Measurements from ENCODE around the gene SLC43A2. TPM values are rescaled to one million over a fixed set of nuclear protein-coding genes. Genes with fewer than 3 reads are reported as not detected.
"Not testable (repeated sequence)": the region's sequence is repeated elsewhere in the genome, so short reads cannot be mapped to it uniquely, and the experiment has no call there.

Gene SLC43A2
- total RNA-seq (2022): 3.1 and 5.6 TPM in 2 replicates
- percentile 31 among the genes with signal in this experiment for Bru-seq, nascent RNA
- percentile 33 among the genes with signal in this experiment for BruChase-seq, experiment 1, labeled RNA remaining after a 6-hour chase
- percentile 24 among the genes with signal in this experiment for BruChase-seq, experiment 2, labeled RNA remaining after a 2-hour chase
- long read RNA-seq, full-length matches to known transcripts: 5 of 10 reads
- long read RNA-seq, partial matches to known transcripts: 2 of 10 reads
- long read RNA-seq, other reads (novel, unspliced or antisense): 3 of 10 reads

DNA sequence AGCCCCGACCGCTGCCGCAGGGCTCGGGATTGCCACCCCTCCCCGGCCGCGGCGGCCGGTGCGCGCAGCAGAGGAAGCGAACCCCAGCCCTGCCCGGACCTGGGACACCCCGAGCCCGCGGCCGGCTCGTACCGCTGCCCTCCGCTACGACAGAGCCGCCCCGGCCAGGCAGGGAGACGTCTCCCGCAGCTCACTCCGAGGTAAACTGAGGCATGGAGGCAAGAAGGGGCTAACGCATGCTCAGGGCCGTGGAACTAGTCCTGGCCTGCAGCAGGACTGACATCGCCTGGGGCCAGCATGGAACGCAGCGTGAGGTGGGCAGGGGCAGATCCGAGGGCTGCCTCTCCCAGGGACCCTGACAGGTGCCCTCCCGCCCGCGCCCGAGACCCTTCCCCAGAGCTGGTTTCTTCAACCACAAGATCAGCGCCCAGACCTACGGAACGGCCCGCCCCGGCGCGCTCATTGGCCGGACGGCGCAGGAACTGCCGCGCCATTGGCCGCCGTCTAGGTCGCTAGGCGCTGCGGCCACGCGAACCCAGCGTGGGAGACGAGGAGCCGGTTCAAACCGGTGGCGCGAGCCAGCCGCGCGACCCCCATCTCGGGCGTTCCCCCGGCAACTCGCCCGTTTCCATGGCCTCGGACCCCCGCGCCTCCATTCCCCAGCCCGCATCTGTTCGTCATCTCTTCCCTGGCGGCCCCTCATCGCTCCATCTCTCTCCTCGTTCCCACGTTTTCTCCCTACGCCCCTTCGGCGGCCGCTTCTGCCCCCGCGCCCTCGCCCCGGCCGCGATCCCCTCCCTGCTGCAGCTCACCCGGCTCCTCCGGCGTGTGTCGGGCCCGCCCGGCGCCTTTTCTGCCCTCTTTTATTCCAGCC, at the start of gene SLC43A2:
Gene SLC43A2, minus strand, starts transcription at position 853 of the 874 bp plus-strand sequence. CDS start 960 bp downstream, outside the sequence.
- no peaks in the 10 kb centered on the region for H3K27me3 Mint-ChIP-seq (ENCODE audit: insufficient read depth, unreplicated experiment)
- DNase-seq (ENCODE audit: unreplicated experiment): peak; percentile 70
- no peaks in the 10 kb centered on the region for H3K9me3 Mint-ChIP-seq (ENCODE audit: unreplicated experiment)
- TF ChIP-seq, protein P1, sequence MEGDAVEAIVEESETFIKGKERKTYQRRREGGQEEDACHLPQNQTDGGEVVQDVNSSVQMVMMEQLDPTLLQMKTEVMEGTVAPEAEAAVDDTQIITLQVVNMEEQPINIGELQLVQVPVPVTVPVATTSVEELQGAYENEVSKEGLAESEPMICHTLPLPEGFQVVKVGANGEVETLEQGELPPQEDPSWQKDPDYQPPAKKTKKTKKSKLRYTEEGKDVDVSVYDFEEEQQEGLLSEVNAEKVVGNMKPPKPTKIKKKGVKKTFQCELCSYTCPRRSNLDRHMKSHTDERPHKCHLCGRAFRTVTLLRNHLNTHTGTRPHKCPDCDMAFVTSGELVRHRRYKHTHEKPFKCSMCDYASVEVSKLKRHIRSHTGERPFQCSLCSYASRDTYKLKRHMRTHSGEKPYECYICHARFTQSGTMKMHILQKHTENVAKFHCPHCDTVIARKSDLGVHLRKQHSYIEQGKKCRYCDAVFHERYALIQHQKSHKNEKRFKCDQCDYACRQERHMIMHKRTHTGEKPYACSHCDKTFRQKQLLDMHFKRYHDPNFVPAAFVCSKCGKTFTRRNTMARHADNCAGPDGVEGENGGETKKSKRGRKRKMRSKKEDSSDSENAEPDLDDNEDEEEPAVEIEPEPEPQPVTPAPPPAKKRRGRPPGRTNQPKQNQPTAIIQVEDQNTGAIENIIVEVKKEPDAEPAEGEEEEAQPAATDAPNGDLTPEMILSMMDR (IDR thresholded peaks at IDR 0.05; ENCODE audit: unreplicated experiment): no peak
- no TSS peak for BruUV-seq (replicated peaks)
- H3K4me3 Mint-ChIP-seq (ENCODE audit: unreplicated experiment): peak within 1 kb of the TSS; percentile 95
- peaks cover 24% of the 10 kb centered on the region for H3K36me3 Mint-ChIP-seq (ENCODE audit: insufficient read depth, unreplicated experiment)
- peak within 1 kb of the TSS; percentile 77 for H3K27ac Mint-ChIP-seq (ENCODE audit: low read depth, unreplicated experiment)
- H3K4me1 Mint-ChIP-seq (ENCODE audit: insufficient read depth, unreplicated experiment): peaks cover 24% of the 10 kb centered on the region
- intact Hi-C loops (cut with micrococcal nuclease): loop anchor here (1.0 to 5.0 kb wide), 2 partner anchors 36 to 51 kb away; no protein-coding TSS in a partner anchor
- CTCF ChIA-PET: interaction anchor here (0.5 to 5.1 kb wide), 4 partner anchors 20 to 82 kb away, joined by 3 to 79 read pairs (median 4); partner anchors contain the start of gene RILP
- POLR2A ChIA-PET: interaction anchor here (0.6 to 7.0 kb wide), 10 partner anchors 22 to 1007 kb away, joined by 3 to 58 read pairs (median 3); partner anchors contain the start of genes PITPNA and RILP

DNA sequence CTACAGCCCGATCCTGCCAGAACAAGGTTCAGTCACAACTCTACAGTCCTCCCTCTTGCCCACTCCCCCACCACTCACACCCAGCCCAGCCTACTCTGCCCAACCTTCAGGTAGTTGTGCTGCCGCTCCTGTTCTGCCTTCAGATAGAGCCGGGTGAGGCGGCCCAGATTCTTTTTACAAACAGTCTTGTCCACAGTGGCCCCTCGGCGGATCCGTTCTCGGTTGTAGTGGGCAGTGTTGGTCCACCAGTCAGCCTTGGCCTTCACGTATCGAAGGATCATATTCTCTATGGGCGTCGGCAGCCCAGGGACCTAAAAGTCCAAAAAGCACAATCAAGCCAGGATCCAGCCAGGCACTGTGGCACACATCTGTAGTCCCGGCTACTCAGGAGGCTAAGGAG, 47.8 kb upstream of the SLC43A2 start:
- TSS peak; percentile 26 for BruUV-seq (replicated peaks)
- CTCF ChIA-PET: interaction anchor here (0.7 kb wide), 1 partner anchor 123 kb away, joined by 4 read pairs; no protein-coding TSS in a partner anchor

DNA sequence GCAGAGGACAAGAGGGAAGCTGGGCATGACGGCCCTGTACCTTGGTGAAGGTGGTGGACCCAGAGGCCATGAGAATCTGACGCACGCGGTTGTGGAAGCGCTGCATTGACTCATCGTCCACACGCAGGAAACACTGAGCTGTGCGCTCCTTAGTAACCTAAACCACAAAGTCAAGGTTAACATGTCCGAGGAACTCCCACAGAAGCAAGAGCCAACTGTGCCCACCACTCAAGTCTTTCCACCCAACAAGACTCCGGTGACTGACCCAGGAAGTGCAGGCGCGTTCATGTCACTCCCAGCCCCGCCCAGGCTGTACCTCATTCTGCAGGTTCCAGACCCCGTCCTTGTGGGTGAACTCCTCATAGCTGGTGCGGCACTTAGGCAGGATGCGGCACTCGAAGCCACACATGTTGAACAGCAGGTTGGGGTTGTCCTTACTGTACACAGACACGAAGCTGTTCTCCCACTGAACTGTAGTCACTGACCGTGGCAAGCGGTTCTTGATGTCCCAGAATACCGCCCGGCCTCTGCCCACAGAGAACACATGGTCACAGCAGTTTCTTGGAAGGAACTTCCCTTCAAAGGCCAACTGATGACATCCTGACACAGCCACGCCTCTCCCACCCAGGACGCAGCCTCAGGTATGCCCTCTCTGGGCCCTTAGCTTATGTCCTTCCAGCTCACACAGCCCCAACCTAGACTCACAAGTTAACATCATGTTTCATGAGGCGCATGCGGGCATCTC, 44.6 kb upstream of the SLC43A2 start:
- TF ChIP-seq, protein P1 (IDR thresholded peaks at IDR 0.05; ENCODE audit: unreplicated experiment): no peak
- POLR2A ChIA-PET: interaction anchor here (0.6 to 0.9 kb wide), 3 partner anchors 11 to 137 kb away, joined by 3 to 5 read pairs (median 3); partner anchors contain the start of gene RILP
- Mint-ChIP-seq H3K4me3 (ENCODE audit: unreplicated experiment) (no peak overlapping the region), H3K36me3 (ENCODE audit: insufficient read depth, unreplicated experiment) (peaks cover 98% of the 10 kb centered on the region), H3K4me1 (ENCODE audit: insufficient read depth, unreplicated experiment) (peaks cover 11% of the 10 kb centered on the region), H3K9me3 (ENCODE audit: unreplicated experiment) (no peaks in the 10 kb centered on the region), H3K27ac (ENCODE audit: low read depth, unreplicated experiment) (no peak overlapping the region), H3K27me3 (ENCODE audit: insufficient read depth, unreplicated experiment) (no peaks in the 10 kb centered on the region)
- DNase-seq (ENCODE audit: unreplicated experiment): no peak
- CTCF ChIA-PET: interaction anchor here (0.9 to 1.2 kb wide), 2 partner anchors 12 to 23 kb away, joined by 3 read pairs; no protein-coding TSS in a partner anchor
- intact Hi-C loops (cut with micrococcal nuclease): no loop called here
- BruUV-seq (replicated peaks): no TSS peak

More for the DNA sequence above, 47.8 kb upstream of the SLC43A2 start:
- Mint-ChIP-seq H3K36me3 (ENCODE audit: insufficient read depth, unreplicated experiment) (peaks cover 98% of the 10 kb centered on the region), H3K4me1 (ENCODE audit: insufficient read depth, unreplicated experiment) (no peaks in the 10 kb centered on the region), H3K4me3 (ENCODE audit: unreplicated experiment) (no peak overlapping the region), H3K9me3 (ENCODE audit: unreplicated experiment) (no peaks in the 10 kb centered on the region), H3K27me3 (ENCODE audit: insufficient read depth, unreplicated experiment) (no peaks in the 10 kb centered on the region), H3K27ac (ENCODE audit: low read depth, unreplicated experiment) (no peak overlapping the region)
- TF ChIP-seq, protein P1 (IDR thresholded peaks at IDR 0.05; ENCODE audit: unreplicated experiment): no peak
- intact Hi-C loops (cut with micrococcal nuclease): no loop called here
- no peak for DNase-seq (ENCODE audit: unreplicated experiment)
- POLR2A ChIA-PET: no interaction called here

DNA sequence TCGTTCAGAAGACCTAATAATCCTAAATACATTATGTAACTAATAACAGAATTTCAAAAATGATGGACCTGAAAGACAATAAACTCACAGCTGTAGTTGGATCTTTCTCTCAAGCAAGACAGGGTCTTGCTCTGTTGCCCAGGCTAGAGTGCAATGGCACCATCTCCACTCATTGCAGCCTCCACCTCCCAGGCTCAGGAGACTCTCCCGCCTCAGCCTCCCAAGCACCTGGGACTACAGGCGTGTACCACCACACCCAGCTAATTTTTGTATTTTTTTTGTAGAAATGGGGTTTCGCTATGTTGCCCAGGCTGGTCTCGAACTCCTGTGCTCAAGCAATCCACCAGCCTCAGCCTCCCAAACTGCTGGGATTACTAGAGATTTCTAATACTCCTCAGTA, 35.3 kb upstream of the SLC43A2 start:
- H3K4me1 Mint-ChIP-seq (ENCODE audit: insufficient read depth, unreplicated experiment); H3K27me3 Mint-ChIP-seq (ENCODE audit: insufficient read depth, unreplicated experiment); BruUV-seq (replicated peaks); DNase-seq (ENCODE audit: unreplicated experiment); H3K9me3 Mint-ChIP-seq (ENCODE audit: unreplicated experiment); intact Hi-C loops (cut with micrococcal nuclease); H3K4me3 Mint-ChIP-seq (ENCODE audit: unreplicated experiment); H3K27ac Mint-ChIP-seq (ENCODE audit: low read depth, unreplicated experiment): not testable (repeated sequence)
- CTCF ChIA-PET: interaction anchor here (0.8 kb wide), 1 partner anchor 13 kb away, joined by 3 read pairs; no protein-coding TSS in a partner anchor
- POLR2A ChIA-PET: interaction anchor here (1.6 to 4.8 kb wide), 2 partner anchors 14 to 20 kb away, joined by 9 to 24 read pairs; partner anchors contain the start of gene RILP
- peaks cover 95% of the 10 kb centered on the region for H3K36me3 Mint-ChIP-seq (ENCODE audit: insufficient read depth, unreplicated experiment)
